Endothelial cell of umbilical vein (primary cell): ENCODE measurements around the gene RBFOX1. TPM values are rescaled to one million over a fixed set of nuclear protein-coding genes. Genes with fewer than 3 reads are reported as not detected.

Source experiments
- BruUV-seq: library from RNA; stranded (reverse); fragments of 400-500 nt; replicated peaks from 2 replicates; lab custom pipeline; 2021; lab: Mats Ljungman, UMichigan
- CTCF ChIA-PET: fragments of 300-600, 350-600 bp; sonication (Branson Sonifier 250); formaldehyde crosslinking; loops from one replicate; lab custom pipeline; 2021; ENCODE audit warnings: antibody characterized with exemption, inconsistent platforms; lab: Charles Lee
- POLR2A ChIA-PET: fragments of 300-600, 350-600 bp; sonication (Branson Sonifier 250); formaldehyde crosslinking; loops from one replicate; lab custom pipeline; 2021; ENCODE audit warnings: antibody characterized with exemption, inconsistent platforms; lab: Charles Lee
- DNase-seq: peaks from one replicate; pipeline ENCODE4 v3.0.0-alpha.2; 2011; ENCODE audit warnings: low read depth, low spot score
- FAIRE-seq: peaks from 2 replicates; lab custom pipeline; 2011; peaks lifted over from hg19 to GRCh38; lab: Jason Lieb, UNC
- H2AFZ ChIP-seq: 2 replicates; pipeline ENCODE4 v1.6.0; 2012; ENCODE audit warnings: low read depth, low read length, control low read depth, inconsistent platforms
- H3K27ac ChIP-seq: 2 replicates; pipeline ENCODE4 v1.5.1; 2011; ENCODE audit warnings: low read depth, mild to moderate bottlenecking, control low read depth, low read length, moderate library complexity; ENCODE audit not compliant: insufficient read depth
- H3K27me3 ChIP-seq, 2 experiments: 2 replicates each; pipeline versions ENCODE4 v1.6.0 to v1.6.1; 2011; ENCODE audit warnings: low read length in 2 of 2, mixed read lengths in 1 of 2; ENCODE audit not compliant: control insufficient read depth in 2 of 2, insufficient read depth in 2 of 2
- H3K36me3 ChIP-seq, 2 experiments: 2 replicates in 1 of 2; 3 replicates in 1 of 2; pipeline ENCODE4 v1.5.1; 2011; ENCODE audit warnings: low read length in 2 of 2, mild to moderate bottlenecking in 1 of 2, moderate library complexity in 1 of 2; ENCODE audit not compliant: control insufficient read depth in 2 of 2, insufficient read depth in 2 of 2; ENCODE audit errors: extremely low read depth in 1 of 2
- H3K4me1 ChIP-seq: 3 replicates; pipeline ENCODE4 v1.5.1; 2011; ENCODE audit warnings: mild to moderate bottlenecking, low read length; ENCODE audit not compliant: control insufficient read depth, insufficient read depth; ENCODE audit errors: extremely low read depth
- H3K4me2 ChIP-seq: 2 replicates; pipeline ENCODE4 v1.6.1; 2011; ENCODE audit warnings: low read length, control low read depth, mixed read lengths; ENCODE audit not compliant: insufficient read depth
- H3K4me3 ChIP-seq, 3 experiments: fragments of 200-600 bp in 1 of 3; sonication (generic), shearing (Covaris generic) in 1 of 3; replicated peaks in 1 of 3; 2 replicates each; pipeline ENCODE4 v1.5.1; 2011 to 2016; ENCODE audit warnings: control low read depth in 3 of 3, low read length in 3 of 3, mild to moderate bottlenecking in 2 of 3, inconsistent platforms in 1 of 3, low read depth in 1 of 3, moderate library complexity in 1 of 3; ENCODE audit not compliant: insufficient read depth in 1 of 3
- H3K79me2 ChIP-seq: 2 replicates; pipeline ENCODE4 v1.6.0; 2012; ENCODE audit warnings: low read length, inconsistent platforms; ENCODE audit not compliant: control insufficient read depth, insufficient read depth
- H3K9ac ChIP-seq: replicated peaks from 2 replicates; pipeline ENCODE3; 2011; ENCODE audit warnings: low read length, control low read depth; ENCODE audit not compliant: insufficient read depth; ENCODE audit errors: extremely low read depth
- H3K9me1 ChIP-seq: replicated peaks from 3 replicates; pipeline ENCODE4 v1.6.0; 2011; ENCODE audit warnings: mild to moderate bottlenecking, low read length; ENCODE audit not compliant: control insufficient read depth, insufficient read depth; ENCODE audit errors: extremely low read depth
- H3K9me3 ChIP-seq: replicated peaks from 2 replicates; pipeline ENCODE4 v1.5.1; 2012; ENCODE audit warnings: low read length, inconsistent platforms; ENCODE audit not compliant: control insufficient read depth, insufficient read depth
- H4K20me1 ChIP-seq: replicated peaks from 2 replicates; pipeline ENCODE3; 2011; ENCODE audit warnings: mild to moderate bottlenecking, low read length; ENCODE audit not compliant: control insufficient read depth, insufficient read depth; ENCODE audit errors: extremely low read depth
- CTCF ChIP-seq, 2 donors: IDR thresholded peaks; 1 replicate in 1 of 2; 2 replicates in 1 of 2; pipeline ENCODE4 v1.5.1; 2011; ENCODE audit warnings: low read length in 2 of 2, mild to moderate bottlenecking in 2 of 2, moderate library complexity in 2 of 2, control low read depth in 1 of 2, inconsistent platforms in 1 of 2, low read depth in 1 of 2; ENCODE audit not compliant: insufficient read depth in 1 of 2; ENCODE audit errors: extremely low read depth in 1 of 2
- EZH2 ChIP-seq: IDR thresholded peaks from 2 replicates; pipeline ENCODE4 v1.6.1; 2012; ENCODE audit warnings: borderline replicate concordance, low read depth, mild to moderate bottlenecking, moderate library complexity, low read length, inconsistent platforms; ENCODE audit not compliant: severe bottlenecking
- FOS ChIP-seq: IDR thresholded peaks from 2 replicates; pipeline ENCODE4 v1.6.1; 2011; ENCODE audit warnings: mild to moderate bottlenecking, low read length, moderate library complexity, borderline replicate concordance; ENCODE audit not compliant: insufficient read depth
- GATA2 ChIP-seq: IDR thresholded peaks from 2 replicates; pipeline ENCODE4 v1.7.0; 2011; ENCODE audit warnings: low read depth, mild to moderate bottlenecking, moderate library complexity, mixed read lengths, low read length; ENCODE audit not compliant: insufficient read length, insufficient read depth
- JUN ChIP-seq: IDR thresholded peaks from 2 replicates; pipeline ENCODE4 v1.6.1; 2011; ENCODE audit warnings: borderline replicate concordance, low read depth; ENCODE audit not compliant: insufficient read length, insufficient read depth
- MAX ChIP-seq: IDR thresholded peaks from 2 replicates; pipeline ENCODE4 v1.6.1; 2011; ENCODE audit not compliant: insufficient read depth, insufficient read length
- MYC ChIP-seq: IDR thresholded peaks from one replicate; pipeline ENCODE4 v1.6.1; 2011; ENCODE audit warnings: mild to moderate bottlenecking, low read depth, low read length
- POLR2A ChIP-seq: IDR thresholded peaks from 2 replicates; pipeline ENCODE4 v1.6.1; 2012; ENCODE audit warnings: low read depth, mild to moderate bottlenecking, control low read depth, low read length
- POLR2AphosphoS5 ChIP-seq: IDR thresholded peaks from 2 replicates; pipeline ENCODE4 v1.6.1; 2012; ENCODE audit warnings: low read depth, mild to moderate bottlenecking, control low read depth, low read length, moderate library complexity; ENCODE audit not compliant: insufficient read depth
- dilution Hi-C: fragments of 300-500 bp; cut with MboI; formaldehyde crosslinking; loops from one replicate; pipeline ENCODE4 v1.15.0; 2019; ENCODE audit warnings: low sequenced_read_pairs; ENCODE audit not compliant: extremely low pct_ligation_motif_present
- intact Hi-C: fragments of 100-400 bp; cut with micrococcal nuclease; formaldehyde crosslinking; loops from one replicate; pipeline ENCODE4 v1.10.0; 2022
- polyA plus RNA-seq, 4 experiments: library from polyadenylated mRNA; depleted of rRNA in 3 of 4; stranded (reverse) in 3 of 4; unstranded in 1 of 4; fragments of >200 nt; gene quantifications; 2 replicates each; pipeline versions ENCODE4 v1.2.1 to v1.2.3, GENCODE V29; 2011 to 2012; ENCODE audit warnings: missing spikeins in 1 of 4
- total RNA-seq: library from RNA; stranded (reverse); gene quantifications from 2 replicates; pipeline ENCODE4 v1.2.3, GENCODE V29; 2021

The RBFOX1 gene
- total and polyA plus RNA-seq, 2 donors (not counting 3 experiments of a cell fraction or from before 2014, with no cell fraction given), result not detected

- no peak for TF ChIP-seq CTCF (IDR thresholded peaks at IDR 0.05; ENCODE audit: extremely low read depth in 1 of 2, insufficient read depth in 1 of 2, low read depth in 1 of 2, low read length in 2 of 2)
- no peak for TF ChIP-seq POLR2AphosphoS5
- TF ChIP-seq EZH2, result no peak
- no peak for TF ChIP-seq GATA2
- no peak for TF ChIP-seq FOS
- TF ChIP-seq MYC, result no peak
- TF ChIP-seq MAX, result no peak
- TF ChIP-seq POLR2A, result no peak
- TF ChIP-seq JUN, result no peak
- Histone ChIP-seq H3K27me3 (no peaks in the 10 kb centered on the region), H3K9ac (no peak overlapping the region), H3K9me1 (no peaks in the 10 kb centered on the region), H3K79me2 (no peaks in the 10 kb centered on the region), H4K20me1 (no peaks in the 10 kb centered on the region), H3K4me3 (no peak overlapping the region), H3K36me3 (no peaks in the 10 kb centered on the region), H3K27ac (no peak overlapping the region), H3K4me1 (no peaks in the 10 kb centered on the region), H3K9me3 (peaks cover 2% of the 10 kb centered on the region), H2AFZ (no peak overlapping the region), H3K4me2 (no peak overlapping the region)
- ChIA-PET POLR2A (no interaction called here), CTCF (no interaction called here)
- FAIRE-seq (no peak), DNase-seq (no peak)
- dilution Hi-C loops (no loop called here), intact Hi-C loops (no loop called here)
- BruUV-seq, result no TSS peak
These were observed 311.5 kb downstream of the RBFOX1 start for GRCh38 chr16:7644176-7644575.
